K562 (cell line): Measurements from ENCODE around the gene TBX1. TPM values are rescaled to one million over a fixed set of nuclear protein-coding genes. Genes with fewer than 3 reads are reported as not detected.

Source experiments
- ATAC-seq: fragments of 200-7000 bp; cut with Tn5 transposase; 3 replicates; pipeline ENCODE4 v1.9.1; 2020; ENCODE audit warnings: moderate library complexity
- BruUV-seq: library from RNA; stranded (reverse); fragments of 400-500 nt; replicated peaks from 2 replicates; lab custom pipeline; 2021; lab: Mats Ljungman, UMichigan
- CTCF ChIA-PET: fragments of 300-600 bp; formaldehyde crosslinking; extraction: SDS; loops from one replicate; lab custom pipeline; 2021; ENCODE audit warnings: low intra/inter-chr PET ratio; lab: Yijun Ruan, JAX
- POLR2A ChIA-PET: fragments of 300-600, 350-650 bp; sonication (Branson Sonifier 250); formaldehyde crosslinking; extraction: SDS; loops from one replicate; lab custom pipeline; 2021; ENCODE audit warnings: antibody characterized with exemption, inconsistent platforms; lab: Yijun Ruan, JAX
- DNase-seq, 4 experiments: peaks; one replicate each; pipeline versions ENCODE4 v3.0.0 to v3.0.0-alpha.2; 2011 to 2018; ENCODE audit warnings: low spot score in 3 of 4, mixed read lengths in 3 of 4; ENCODE audit errors: extremely low read depth in 1 of 4
- FAIRE-seq: peaks from 2 replicates; lab custom pipeline; 2011; peaks lifted over from hg19 to GRCh38; lab: Jason Lieb, UNC
- H2AFZ ChIP-seq: 2 replicates; pipeline ENCODE4 v1.6.0; 2011; ENCODE audit warnings: low read depth, low read length, control low read depth, inconsistent platforms
- H3K27ac ChIP-seq: fragments of 200-600 bp; 3 replicates; pipeline ENCODE4 v1.8.0; 2011; ENCODE audit warnings: low read depth, mild to moderate bottlenecking, control low read depth, inconsistent platforms, low read length, moderate library complexity, mixed read lengths; ENCODE audit errors: extremely low read depth
- H3K27me3 ChIP-seq, 2 experiments: fragments of 300-600 bp in 1 of 2; 2 replicates in 1 of 2; 3 replicates in 1 of 2; pipeline versions ENCODE4 v1.6.0 to v1.8.0; 2011; ENCODE audit warnings: inconsistent platforms in 2 of 2, low read length in 2 of 2, mild to moderate bottlenecking in 1 of 2, mixed read lengths in 1 of 2, moderate library complexity in 1 of 2; ENCODE audit not compliant: control insufficient read depth in 2 of 2, insufficient read depth in 2 of 2
- H3K36me3 ChIP-seq: fragments of 300-600 bp; 3 replicates; pipeline ENCODE4 v1.8.0; 2011; ENCODE audit warnings: mild to moderate bottlenecking, low read length, inconsistent platforms; ENCODE audit not compliant: control insufficient read depth, insufficient read depth
- H3K4me1 ChIP-seq, 2 experiments: fragments of 200-600 bp in 1 of 2; replicated peaks in 1 of 2; 2 replicates in 1 of 2; 3 replicates in 1 of 2; pipeline versions ENCODE4 v1.5.1 to v1.8.0; 2011; ENCODE audit warnings: inconsistent platforms in 2 of 2, low read length in 2 of 2, mild to moderate bottlenecking in 1 of 2, mixed read lengths in 1 of 2, moderate library complexity in 1 of 2; ENCODE audit not compliant: control insufficient read depth in 2 of 2, insufficient read depth in 2 of 2
- H3K4me2 ChIP-seq: 2 replicates; pipeline ENCODE4 v1.6.1; 2011; ENCODE audit warnings: low read length, control low read depth, inconsistent platforms, mixed read lengths; ENCODE audit not compliant: insufficient read depth
- H3K4me3 ChIP-seq: fragments of 200-600 bp; sonication (generic), shearing (Covaris generic); 2 replicates; pipeline ENCODE4 v1.5.1; 2016; ENCODE audit warnings: control low read depth, inconsistent platforms
- H3K79me2 ChIP-seq: fragments of 200-600 bp; 3 replicates; pipeline ENCODE4 v1.8.0; 2011; ENCODE audit warnings: low read length, inconsistent platforms; ENCODE audit not compliant: control insufficient read depth, insufficient read depth
- H3K9ac ChIP-seq, 2 experiments: 2 replicates each; pipeline versions ENCODE4 v1.6.0 to v1.6.1; 2011; ENCODE audit warnings: low read depth in 2 of 2, low read length in 2 of 2, control low read depth in 1 of 2, inconsistent platforms in 1 of 2, mild to moderate bottlenecking in 1 of 2, mixed read lengths in 1 of 2; ENCODE audit not compliant: insufficient read depth in 1 of 2
- H3K9me1 ChIP-seq: one replicate; pipeline ENCODE4 v1.6.0; 2011; ENCODE audit warnings: inconsistent platforms, mild to moderate bottlenecking, low read length, moderate library complexity; ENCODE audit not compliant: control insufficient read depth, insufficient read depth
- H3K9me3 ChIP-seq: replicated peaks from 2 replicates; pipeline ENCODE4 v1.5.1; 2011; ENCODE audit warnings: low read depth, low read length, inconsistent platforms; ENCODE audit not compliant: control insufficient read depth, insufficient read depth
- H4K20me1 ChIP-seq: replicated peaks from 2 replicates; pipeline ENCODE4 v1.6.1; 2011; ENCODE audit warnings: low read length, inconsistent platforms, mixed read lengths; ENCODE audit not compliant: control insufficient read depth, insufficient read depth
- CHD4 ChIP-seq: fragments of 200-600 bp; sonication (generic); IDR thresholded peaks from 3 replicates; pipeline ENCODE4 v1.6.1; 2012; ENCODE audit warnings: low read depth, mild to moderate bottlenecking, mixed read lengths, low read length, inconsistent platforms; ENCODE audit not compliant: insufficient read depth, insufficient replicate concordance, poor library complexity, severe bottlenecking
- MTA1 ChIP-seq: fragments of 450-650 bp; IDR thresholded peaks from 2 replicates; pipeline ENCODE4 v1.6.1; 2017; ENCODE audit warnings: borderline replicate concordance
- PHTF2 ChIP-seq: fragments of 250-450 bp; sonication (Bioruptor Pico); IDR thresholded peaks from 2 replicates; pipeline ENCODE4 v1.5.0; 2021; ENCODE audit warnings: mild to moderate bottlenecking
- POLR2B ChIP-seq: fragments of 450-650 bp; IDR thresholded peaks from 2 replicates; pipeline ENCODE4 v1.6.1; 2018; ENCODE audit warnings: low read depth; ENCODE audit not compliant: partially characterized antibody
- RFX7 ChIP-seq: fragments of 250-450 bp; sonication (Bioruptor Pico); IDR thresholded peaks from 2 replicates; pipeline ENCODE4 v1.5.1; 2021; ENCODE audit warnings: mild to moderate bottlenecking
- SMAD4 ChIP-seq: fragments of 250-450 bp; sonication (Bioruptor Pico); conservative IDR thresholded peaks from 2 replicates; pipeline ENCODE4 v1.8.0; 2021; ENCODE audit warnings: inconsistent platforms, mild to moderate bottlenecking, moderate library complexity
- SMC3 ChIP-seq: conservative IDR thresholded peaks from 2 replicates; pipeline ENCODE4 v1.6.1; 2011; ENCODE audit warnings: low read depth, low read length, improper control_type of control experiment; ENCODE audit not compliant: insufficient read depth
- SUPT5H ChIP-seq: fragments of 450-650 bp; IDR thresholded peaks from 2 replicates; pipeline ENCODE4 v1.6.1; 2016
- ZFP36 ChIP-seq: fragments of 150-350 bp; IDR thresholded peaks from 2 replicates; pipeline ENCODE4 v1.6.1; 2018; ENCODE audit warnings: low read length, low read depth; ENCODE audit not compliant: partially characterized antibody
- WGBS: fragments of 100-300 bp; shearing (Covaris generic); methylation state at CpG from one replicate; pipeline ENCODE4 v1.1.6; 2016; ENCODE audit warnings: low coverage, mixed read lengths; ENCODE audit not compliant: insufficient coverage; ENCODE audit errors: missing lambda C conversion rate; 5-methylcytosine and 5-hydroxymethylcytosine counted together
- in situ Hi-C: fragments of 300-500 bp; cut with MboI; formaldehyde crosslinking; loops from 4 replicates; pipeline ENCODE4 v1.15.0; 2018; ENCODE audit warnings: inconsistent platforms, mixed read lengths
- intact Hi-C: fragments of 100-400 bp; cut with micrococcal nuclease; formaldehyde crosslinking; loops from 2 replicates; pipeline ENCODE4 v1.14.2; 2022
- polyA plus RNA-seq, 8 experiments: library from polyadenylated mRNA; depleted of rRNA in 4 of 8; stranded (reverse) in 5 of 8; unstranded in 3 of 8; fragments of >200 nt; fragmentation: Nextera tagmentation in 2 of 8; fragmentation: Illumina TruSeq in 1 of 8; extraction: Ambion mirVana in 2 of 8; extraction: Trizol in 1 of 8; gene quantifications; 2 replicates each; pipeline versions ENCODE4 v1.2.1 to v1.2.3, GENCODE V29; 2011 to 2014; ENCODE audit warnings: inconsistent platforms in 1 of 8, missing spikeins in 1 of 8
- total RNA-seq, 7 experiments: library from RNA; depleted of rRNA in 6 of 7; stranded (reverse); fragments of >200 nt in 6 of 7; fragmentation: Illumina TruSeq in 2 of 7; extraction: Trizol in 2 of 7; gene quantifications; 2 replicates each; pipeline versions ENCODE4 v1.2.1 to v1.2.3, GENCODE V29; 2011 to 2021; ENCODE audit warnings: low replicate concordance in 1 of 7
- TF ChIP-seq, protein P1 (sequence below): fragments of 450-650 bp; IDR thresholded peaks from 2 replicates; pipeline ENCODE4 v1.6.1; 2016; ENCODE audit warnings: missing biosample characterization, missing genetic modification characterization
- TF ChIP-seq, protein P2 (sequence below): fragments of 450-650 bp; IDR thresholded peaks from 2 replicates; pipeline ENCODE4 v1.7.0; 2016; ENCODE audit warnings: borderline replicate concordance
- TF ChIP-seq, protein P3 (sequence below), 2 experiments: fragments of 150-350 bp in 1 of 2; IDR thresholded peaks; 2 replicates each; pipeline ENCODE4 v1.6.1; 2012 to 2016; ENCODE audit warnings: low read depth in 2 of 2, low read length in 2 of 2, mild to moderate bottlenecking in 1 of 2, moderate library complexity in 1 of 2

TBX1 gene
- total and polyA plus RNA-seq, 9 of the 15 experiments (the other 6 are each of a cell fraction or from before 2014, with no cell fraction given), result 0.07 to 35.0 (median 3.9) TPM

DNA sequence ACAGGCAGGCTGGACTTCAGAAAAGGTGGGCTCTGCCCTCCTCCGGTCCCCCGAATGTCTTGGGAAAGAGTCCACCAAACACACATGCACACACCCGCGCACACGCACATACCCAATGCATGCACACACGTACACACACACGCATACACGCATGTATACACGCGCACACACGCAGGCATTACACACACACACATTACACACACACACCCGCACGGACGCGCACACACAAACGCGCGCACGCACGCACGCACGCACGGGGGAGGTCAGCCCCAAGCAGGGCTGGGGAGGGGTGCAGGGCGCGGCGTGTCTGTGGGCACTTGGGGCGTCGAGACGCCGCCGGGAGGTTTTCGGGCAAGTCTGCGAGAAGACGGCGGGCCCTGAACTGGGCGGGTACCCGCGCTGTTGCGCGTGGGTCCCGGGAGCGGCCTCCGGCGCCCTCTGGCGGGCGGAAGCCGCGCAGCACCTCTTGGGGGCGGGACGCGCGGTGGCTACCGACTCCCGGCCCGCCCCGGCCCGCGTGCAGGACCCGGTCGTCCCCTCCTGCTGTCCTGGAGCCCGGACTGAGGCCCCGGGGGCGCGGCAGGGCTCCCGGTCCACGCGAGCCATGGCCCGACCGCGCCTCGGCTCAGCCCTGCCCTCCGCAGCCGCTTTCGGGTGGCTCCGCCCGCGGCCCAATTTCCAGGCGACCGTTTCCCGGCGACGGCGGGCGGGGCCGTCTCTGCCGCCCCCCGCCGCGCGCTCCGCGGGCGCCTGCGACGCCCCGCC is 42.7 kb upstream of the TBX1 start:
- Histone ChIP-seq H3K4me3 (peak overlapping the region; percentile 51), H3K27me3 (peaks cover 0 to 10% of the 10 kb centered on the region in 2 experiments; a peak in 2 of 5 replicates), H3K4me2 (peak overlapping the region; percentile 92), H3K9ac (peak overlapping the region; percentile 89 to 98), H3K4me1 (peaks cover 62 to 97% of the 10 kb centered on the region in 2 experiments), H3K36me3 (peaks cover 33% of the 10 kb centered on the region), H3K27ac (peak overlapping the region; percentile 92), H4K20me1 (peaks cover 32% of the 10 kb centered on the region), H3K9me3 (no peaks in the 10 kb centered on the region), H2AFZ (peak overlapping the region; percentile 94), H3K79me2 (peaks cover 36% of the 10 kb centered on the region), H3K9me1 (peaks cover 25% of the 10 kb centered on the region)
- no TSS peak for BruUV-seq
- ChIA-PET CTCF (interaction anchor here (0.6 to 4.5 kb wide), 20 partner anchors 9 to 597 kb away, joined by 3 to 113 read pairs (median 4); no protein-coding TSS in a partner anchor), POLR2A (interaction anchor here (0.7 to 1.3 kb wide), 6 partner anchors 8 to 589 kb away, joined by 3 to 4 read pairs (median 3); no protein-coding TSS in a partner anchor)
- in situ Hi-C loops, result no loop called here
- WGBS, result 6% methylated on average over 96 of the region's 96 CpGs
- DNase-seq, result peak; percentile 98 to 99 (median 98)
- intact Hi-C loops, result loop anchor here (1.0 to 10.0 kb wide), 4 partner anchors 39 to 241 kb away; partner anchors contain the start of genes CDC45 and UFD1
- FAIRE-seq, result peak; percentile 66
- ATAC-seq, result peak; percentile 69
- TF ChIP-seq CHD4 (peak; percentile 82), RFX7 (0 out of 2 replicates have a peak, but pooled peaks have one; percentile 19), MTA1 (peak; percentile 90), POLR2B (peak; percentile 52), SUPT5H (peak; percentile 51; the same call in 1 of the 2 replicates), PHTF2 (CRISPR knock-in tag) (peak; percentile 28; the same call in 1 of the 2 replicates), SMAD4 (no peak), SMC3 (peak; percentile 98), ZFP36 (peak; percentile 60)
- TF ChIP-seq, protein P1, sequence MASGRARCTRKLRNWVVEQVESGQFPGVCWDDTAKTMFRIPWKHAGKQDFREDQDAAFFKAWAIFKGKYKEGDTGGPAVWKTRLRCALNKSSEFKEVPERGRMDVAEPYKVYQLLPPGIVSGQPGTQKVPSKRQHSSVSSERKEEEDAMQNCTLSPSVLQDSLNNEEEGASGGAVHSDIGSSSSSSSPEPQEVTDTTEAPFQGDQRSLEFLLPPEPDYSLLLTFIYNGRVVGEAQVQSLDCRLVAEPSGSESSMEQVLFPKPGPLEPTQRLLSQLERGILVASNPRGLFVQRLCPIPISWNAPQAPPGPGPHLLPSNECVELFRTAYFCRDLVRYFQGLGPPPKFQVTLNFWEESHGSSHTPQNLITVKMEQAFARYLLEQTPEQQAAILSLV, result peak; percentile 29; the same call in 1 of the 2 replicates
- TF ChIP-seq, protein P2, sequence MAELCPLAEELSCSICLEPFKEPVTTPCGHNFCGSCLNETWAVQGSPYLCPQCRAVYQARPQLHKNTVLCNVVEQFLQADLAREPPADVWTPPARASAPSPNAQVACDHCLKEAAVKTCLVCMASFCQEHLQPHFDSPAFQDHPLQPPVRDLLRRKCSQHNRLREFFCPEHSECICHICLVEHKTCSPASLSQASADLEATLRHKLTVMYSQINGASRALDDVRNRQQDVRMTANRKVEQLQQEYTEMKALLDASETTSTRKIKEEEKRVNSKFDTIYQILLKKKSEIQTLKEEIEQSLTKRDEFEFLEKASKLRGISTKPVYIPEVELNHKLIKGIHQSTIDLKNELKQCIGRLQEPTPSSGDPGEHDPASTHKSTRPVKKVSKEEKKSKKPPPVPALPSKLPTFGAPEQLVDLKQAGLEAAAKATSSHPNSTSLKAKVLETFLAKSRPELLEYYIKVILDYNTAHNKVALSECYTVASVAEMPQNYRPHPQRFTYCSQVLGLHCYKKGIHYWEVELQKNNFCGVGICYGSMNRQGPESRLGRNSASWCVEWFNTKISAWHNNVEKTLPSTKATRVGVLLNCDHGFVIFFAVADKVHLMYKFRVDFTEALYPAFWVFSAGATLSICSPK, result 0 out of 2 replicates have a peak, but pooled peaks have one; percentile 79
- TF ChIP-seq, protein P3, sequence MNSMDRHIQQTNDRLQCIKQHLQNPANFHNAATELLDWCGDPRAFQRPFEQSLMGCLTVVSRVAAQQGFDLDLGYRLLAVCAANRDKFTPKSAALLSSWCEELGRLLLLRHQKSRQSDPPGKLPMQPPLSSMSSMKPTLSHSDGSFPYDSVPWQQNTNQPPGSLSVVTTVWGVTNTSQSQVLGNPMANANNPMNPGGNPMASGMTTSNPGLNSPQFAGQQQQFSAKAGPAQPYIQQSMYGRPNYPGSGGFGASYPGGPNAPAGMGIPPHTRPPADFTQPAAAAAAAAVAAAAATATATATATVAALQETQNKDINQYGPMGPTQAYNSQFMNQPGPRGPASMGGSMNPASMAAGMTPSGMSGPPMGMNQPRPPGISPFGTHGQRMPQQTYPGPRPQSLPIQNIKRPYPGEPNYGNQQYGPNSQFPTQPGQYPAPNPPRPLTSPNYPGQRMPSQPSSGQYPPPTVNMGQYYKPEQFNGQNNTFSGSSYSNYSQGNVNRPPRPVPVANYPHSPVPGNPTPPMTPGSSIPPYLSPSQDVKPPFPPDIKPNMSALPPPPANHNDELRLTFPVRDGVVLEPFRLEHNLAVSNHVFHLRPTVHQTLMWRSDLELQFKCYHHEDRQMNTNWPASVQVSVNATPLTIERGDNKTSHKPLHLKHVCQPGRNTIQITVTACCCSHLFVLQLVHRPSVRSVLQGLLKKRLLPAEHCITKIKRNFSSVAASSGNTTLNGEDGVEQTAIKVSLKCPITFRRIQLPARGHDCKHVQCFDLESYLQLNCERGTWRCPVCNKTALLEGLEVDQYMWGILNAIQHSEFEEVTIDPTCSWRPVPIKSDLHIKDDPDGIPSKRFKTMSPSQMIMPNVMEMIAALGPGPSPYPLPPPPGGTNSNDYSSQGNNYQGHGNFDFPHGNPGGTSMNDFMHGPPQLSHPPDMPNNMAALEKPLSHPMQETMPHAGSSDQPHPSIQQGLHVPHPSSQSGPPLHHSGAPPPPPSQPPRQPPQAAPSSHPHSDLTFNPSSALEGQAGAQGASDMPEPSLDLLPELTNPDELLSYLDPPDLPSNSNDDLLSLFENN (IDR thresholded peaks at IDR 0.05; ENCODE audit: low read depth in 2 of 2, low read length in 2 of 2), result peak; percentile 49 to 81; a peak in 2 of 4 replicates
